DOHH2 (cell line): Measurements from ENCODE around the gene MUC2.

Experiments used
- CTCF ChIP-seq: fragments of 200-600 bp; sonication (generic); IDR thresholded peaks from one replicate; pipeline ENCODE4 v1.5.1; 2014; ENCODE audit warnings: antibody characterized with exemption, mild to moderate bottlenecking, low read depth, low read length; ENCODE audit not compliant: poor library complexity, severe bottlenecking
- EZH2phosphoT487 ChIP-seq: fragments of 200-600 bp; sonication (generic); IDR thresholded peaks from 2 replicates; pipeline ENCODE4 v1.6.1; 2017; ENCODE audit warnings: borderline replicate concordance, mild to moderate bottlenecking, antibody characterized with exemption, low read length, moderate library complexity, mixed read lengths

DNA sequence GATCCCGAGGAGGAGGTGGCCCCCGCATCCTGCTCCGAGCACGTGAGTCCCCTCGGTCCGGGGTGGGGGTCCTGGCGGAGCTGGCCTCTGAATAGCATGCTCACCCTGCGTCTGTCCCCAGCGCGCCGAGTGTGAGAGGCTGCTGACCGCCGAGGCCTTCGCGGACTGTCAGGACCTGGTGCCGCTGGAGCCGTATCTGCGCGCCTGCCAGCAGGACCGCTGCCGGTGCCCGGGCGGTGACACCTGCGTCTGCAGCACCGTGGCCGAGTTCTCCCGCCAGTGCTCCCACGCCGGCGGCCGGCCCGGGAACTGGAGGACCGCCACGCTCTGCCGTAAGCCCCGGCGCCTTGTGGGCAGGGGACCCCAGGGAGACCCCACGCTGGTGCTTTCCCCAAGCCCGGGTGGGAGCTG, 3.5 kb downstream of the MUC2 start:
- no peak for TF ChIP-seq CTCF
- TF ChIP-seq EZH2phosphoT487, result no peak
